ENCODE measurements around the gene PTGR1. TPM values are rescaled to one million over a fixed set of nuclear protein-coding genes. Genes with fewer than 3 reads are reported as not detected.
A peak's percentile ranks its signal among the peaks of the same experiment; 100 is the strongest.

The PTGR1 gene
- total and polyA plus RNA-seq, 2 experiments from 2014 or later = 19.1 to 24.7 TPM

DNA sequence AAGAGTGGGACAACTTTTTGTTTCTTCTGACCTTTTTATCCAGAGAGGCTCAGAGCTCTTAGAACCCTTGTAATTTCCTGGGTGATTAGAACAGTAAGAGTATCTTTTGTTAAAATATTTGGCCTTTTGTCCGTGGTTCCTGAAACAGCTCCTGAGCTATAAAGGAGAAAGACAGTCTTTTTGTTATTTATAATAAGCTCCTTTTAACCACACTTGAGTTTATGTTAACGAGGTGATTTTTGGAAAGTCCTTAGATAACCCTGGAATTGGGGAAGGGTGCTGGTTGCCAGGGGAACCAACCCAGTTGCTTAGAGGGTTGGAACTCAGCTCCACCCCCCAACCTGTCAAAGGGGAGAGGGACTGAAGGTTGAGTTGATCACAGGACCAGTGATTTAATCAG, 69.7 kb downstream of the PTGR1 start:
- peak; percentile 91 for DNase-seq (ENCODE audit: low spot score)

More for the DNA sequence above, 69.7 kb downstream of the PTGR1 start:
- Histone ChIP-seq H3K4me2 (peak overlapping the region; percentile 21), H3K36me3 (ENCODE audit: insufficient read depth) (peaks cover 33% of the 10 kb centered on the region), H3K27me3 (ENCODE audit: insufficient read depth) (no peaks in the 10 kb centered on the region), H2AFZ (no peak overlapping the region), H3K4me3 (peak overlapping the region; percentile 21; the same call in 1 of the 2 replicates), H3K79me2 (replicated peaks; ENCODE audit: insufficient read depth) (peaks cover 73% of the 10 kb centered on the region), H4K20me1 (replicated peaks; ENCODE audit: insufficient read depth) (no peaks in the 10 kb centered on the region), H3F3A (replicated peaks; ENCODE audit: low read depth) (peaks cover 27% of the 10 kb centered on the region), H3K4me1 (ENCODE audit: insufficient read depth) (peaks cover 48% of the 10 kb centered on the region), H3K27ac (ENCODE audit: low read depth) (peak overlapping the region; percentile 89), H3K9me2 (ENCODE audit: insufficient read depth) (no peaks in the 10 kb centered on the region)
- Mint-ChIP-seq H3K9me3 (peaks cover 29% of the 10 kb centered on the region), H3K36me3 (ENCODE audit: low read depth) (peaks cover 74% of the 10 kb centered on the region), H3K4me3 (peak overlapping the region; percentile 51), H3K4me1 (peaks cover 51% of the 10 kb centered on the region), H3K27me3 (ENCODE audit: insufficient read depth, low read depth, poor library complexity) (peaks cover 11% of the 10 kb centered on the region), H3K27ac (peak overlapping the region; percentile 91)
- TF ChIP-seq STAT1 (IDR thresholded peaks at IDR 0.05; ENCODE audit: unreplicated experiment) (no peak), CREB1 (CRISPR knock-in tag; IDR thresholded peaks at IDR 0.05; ENCODE audit: low read depth) (no peak), EZH2 (IDR thresholded peaks at IDR 0.05; ENCODE audit: low read depth, unreplicated experiment) (no peak), NANOG (IDR thresholded peaks at IDR 0.05; ENCODE audit: borderline replicate concordance) (peak; percentile 99), EZH2phosphoT487 (IDR thresholded peaks at IDR 0.05; ENCODE audit: unreplicated experiment) (no peak), JUNB (IDR thresholded peaks at IDR 0.05; ENCODE audit: unreplicated experiment) (no peak), POLR2AphosphoS5 (IDR thresholded peaks at IDR 0.05; ENCODE audit: low read depth) (no peak)
- TF ChIP-seq, protein P1, sequence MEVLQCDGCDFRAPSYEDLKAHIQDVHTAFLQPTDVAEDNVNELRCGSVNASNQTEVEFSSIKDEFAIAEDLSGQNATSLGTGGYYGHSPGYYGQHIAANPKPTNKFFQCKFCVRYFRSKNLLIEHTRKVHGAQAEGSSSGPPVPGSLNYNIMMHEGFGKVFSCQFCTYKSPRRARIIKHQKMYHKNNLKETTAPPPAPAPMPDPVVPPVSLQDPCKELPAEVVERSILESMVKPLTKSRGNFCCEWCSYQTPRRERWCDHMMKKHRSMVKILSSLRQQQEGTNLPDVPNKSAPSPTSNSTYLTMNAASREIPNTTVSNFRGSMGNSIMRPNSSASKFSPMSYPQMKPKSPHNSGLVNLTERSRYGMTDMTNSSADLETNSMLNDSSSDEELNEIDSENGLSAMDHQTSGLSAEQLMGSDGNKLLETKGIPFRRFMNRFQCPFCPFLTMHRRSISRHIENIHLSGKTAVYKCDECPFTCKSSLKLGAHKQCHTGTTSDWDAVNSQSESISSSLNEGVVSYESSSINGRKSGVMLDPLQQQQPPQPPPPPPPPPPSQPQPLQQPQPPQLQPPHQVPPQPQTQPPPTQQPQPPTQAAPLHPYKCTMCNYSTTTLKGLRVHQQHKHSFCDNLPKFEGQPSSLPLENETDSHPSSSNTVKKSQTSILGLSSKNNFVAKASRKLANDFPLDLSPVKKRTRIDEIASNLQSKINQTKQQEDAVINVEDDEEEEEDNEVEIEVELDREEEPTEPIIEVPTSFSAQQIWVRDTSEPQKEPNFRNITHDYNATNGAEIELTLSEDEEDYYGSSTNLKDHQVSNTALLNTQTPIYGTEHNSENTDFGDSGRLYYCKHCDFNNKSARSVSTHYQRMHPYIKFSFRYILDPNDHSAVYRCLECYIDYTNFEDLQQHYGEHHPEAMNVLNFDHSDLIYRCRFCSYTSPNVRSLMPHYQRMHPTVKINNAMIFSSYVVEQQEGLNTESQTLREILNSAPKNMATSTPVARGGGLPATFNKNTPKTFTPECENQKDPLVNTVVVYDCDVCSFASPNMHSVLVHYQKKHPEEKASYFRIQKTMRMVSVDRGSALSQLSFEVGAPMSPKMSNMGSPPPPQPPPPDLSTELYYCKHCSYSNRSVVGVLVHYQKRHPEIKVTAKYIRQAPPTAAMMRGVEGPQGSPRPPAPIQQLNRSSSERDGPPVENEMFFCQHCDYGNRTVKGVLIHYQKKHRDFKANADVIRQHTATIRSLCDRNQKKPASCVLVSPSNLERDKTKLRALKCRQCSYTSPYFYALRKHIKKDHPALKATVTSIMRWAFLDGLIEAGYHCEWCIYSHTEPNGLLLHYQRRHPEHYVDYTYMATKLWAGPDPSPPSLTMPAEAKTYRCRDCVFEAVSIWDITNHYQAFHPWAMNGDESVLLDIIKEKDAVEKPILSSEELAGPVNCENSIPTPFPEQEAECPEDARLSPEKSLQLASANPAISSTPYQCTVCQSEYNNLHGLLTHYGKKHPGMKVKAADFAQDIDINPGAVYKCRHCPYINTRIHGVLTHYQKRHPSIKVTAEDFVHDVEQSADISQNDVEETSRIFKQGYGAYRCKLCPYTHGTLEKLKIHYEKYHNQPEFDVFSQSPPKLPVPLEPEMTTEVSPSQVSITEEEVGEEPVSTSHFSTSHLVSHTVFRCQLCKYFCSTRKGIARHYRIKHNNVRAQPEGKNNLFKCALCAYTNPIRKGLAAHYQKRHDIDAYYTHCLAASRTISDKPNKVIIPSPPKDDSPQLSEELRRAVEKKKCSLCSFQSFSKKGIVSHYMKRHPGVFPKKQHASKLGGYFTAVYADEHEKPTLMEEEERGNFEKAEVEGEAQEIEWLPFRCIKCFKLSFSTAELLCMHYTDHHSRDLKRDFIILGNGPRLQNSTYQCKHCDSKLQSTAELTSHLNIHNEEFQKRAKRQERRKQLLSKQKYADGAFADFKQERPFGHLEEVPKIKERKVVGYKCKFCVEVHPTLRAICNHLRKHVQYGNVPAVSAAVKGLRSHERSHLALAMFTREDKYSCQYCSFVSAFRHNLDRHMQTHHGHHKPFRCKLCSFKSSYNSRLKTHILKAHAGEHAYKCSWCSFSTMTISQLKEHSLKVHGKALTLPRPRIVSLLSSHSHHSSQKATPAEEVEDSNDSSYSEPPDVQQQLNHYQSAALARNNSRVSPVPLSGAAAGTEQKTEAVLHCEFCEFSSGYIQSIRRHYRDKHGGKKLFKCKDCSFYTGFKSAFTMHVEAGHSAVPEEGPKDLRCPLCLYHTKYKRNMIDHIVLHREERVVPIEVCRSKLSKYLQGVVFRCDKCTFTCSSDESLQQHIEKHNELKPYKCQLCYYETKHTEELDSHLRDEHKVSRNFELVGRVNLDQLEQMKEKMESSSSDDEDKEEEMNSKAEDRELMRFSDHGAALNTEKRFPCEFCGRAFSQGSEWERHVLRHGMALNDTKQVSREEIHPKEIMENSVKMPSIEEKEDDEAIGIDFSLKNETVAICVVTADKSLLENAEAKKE (CRISPR knock-in tag; IDR thresholded peaks at IDR 0.05) = peak; percentile 79; the same call in 1 of the 2 replicates
- TF ChIP-seq, protein P2, sequence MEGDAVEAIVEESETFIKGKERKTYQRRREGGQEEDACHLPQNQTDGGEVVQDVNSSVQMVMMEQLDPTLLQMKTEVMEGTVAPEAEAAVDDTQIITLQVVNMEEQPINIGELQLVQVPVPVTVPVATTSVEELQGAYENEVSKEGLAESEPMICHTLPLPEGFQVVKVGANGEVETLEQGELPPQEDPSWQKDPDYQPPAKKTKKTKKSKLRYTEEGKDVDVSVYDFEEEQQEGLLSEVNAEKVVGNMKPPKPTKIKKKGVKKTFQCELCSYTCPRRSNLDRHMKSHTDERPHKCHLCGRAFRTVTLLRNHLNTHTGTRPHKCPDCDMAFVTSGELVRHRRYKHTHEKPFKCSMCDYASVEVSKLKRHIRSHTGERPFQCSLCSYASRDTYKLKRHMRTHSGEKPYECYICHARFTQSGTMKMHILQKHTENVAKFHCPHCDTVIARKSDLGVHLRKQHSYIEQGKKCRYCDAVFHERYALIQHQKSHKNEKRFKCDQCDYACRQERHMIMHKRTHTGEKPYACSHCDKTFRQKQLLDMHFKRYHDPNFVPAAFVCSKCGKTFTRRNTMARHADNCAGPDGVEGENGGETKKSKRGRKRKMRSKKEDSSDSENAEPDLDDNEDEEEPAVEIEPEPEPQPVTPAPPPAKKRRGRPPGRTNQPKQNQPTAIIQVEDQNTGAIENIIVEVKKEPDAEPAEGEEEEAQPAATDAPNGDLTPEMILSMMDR (conservative IDR thresholded peaks at IDR 0.05; ENCODE audit: low read depth in 2 of 2) = no peak
- TF ChIP-seq, protein P3, sequence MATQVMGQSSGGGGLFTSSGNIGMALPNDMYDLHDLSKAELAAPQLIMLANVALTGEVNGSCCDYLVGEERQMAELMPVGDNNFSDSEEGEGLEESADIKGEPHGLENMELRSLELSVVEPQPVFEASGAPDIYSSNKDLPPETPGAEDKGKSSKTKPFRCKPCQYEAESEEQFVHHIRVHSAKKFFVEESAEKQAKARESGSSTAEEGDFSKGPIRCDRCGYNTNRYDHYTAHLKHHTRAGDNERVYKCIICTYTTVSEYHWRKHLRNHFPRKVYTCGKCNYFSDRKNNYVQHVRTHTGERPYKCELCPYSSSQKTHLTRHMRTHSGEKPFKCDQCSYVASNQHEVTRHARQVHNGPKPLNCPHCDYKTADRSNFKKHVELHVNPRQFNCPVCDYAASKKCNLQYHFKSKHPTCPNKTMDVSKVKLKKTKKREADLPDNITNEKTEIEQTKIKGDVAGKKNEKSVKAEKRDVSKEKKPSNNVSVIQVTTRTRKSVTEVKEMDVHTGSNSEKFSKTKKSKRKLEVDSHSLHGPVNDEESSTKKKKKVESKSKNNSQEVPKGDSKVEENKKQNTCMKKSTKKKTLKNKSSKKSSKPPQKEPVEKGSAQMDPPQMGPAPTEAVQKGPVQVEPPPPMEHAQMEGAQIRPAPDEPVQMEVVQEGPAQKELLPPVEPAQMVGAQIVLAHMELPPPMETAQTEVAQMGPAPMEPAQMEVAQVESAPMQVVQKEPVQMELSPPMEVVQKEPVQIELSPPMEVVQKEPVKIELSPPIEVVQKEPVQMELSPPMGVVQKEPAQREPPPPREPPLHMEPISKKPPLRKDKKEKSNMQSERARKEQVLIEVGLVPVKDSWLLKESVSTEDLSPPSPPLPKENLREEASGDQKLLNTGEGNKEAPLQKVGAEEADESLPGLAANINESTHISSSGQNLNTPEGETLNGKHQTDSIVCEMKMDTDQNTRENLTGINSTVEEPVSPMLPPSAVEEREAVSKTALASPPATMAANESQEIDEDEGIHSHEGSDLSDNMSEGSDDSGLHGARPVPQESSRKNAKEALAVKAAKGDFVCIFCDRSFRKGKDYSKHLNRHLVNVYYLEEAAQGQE (IDR thresholded peaks at IDR 0.05; ENCODE audit: unreplicated experiment) = no peak
- ATAC-seq = peak; percentile 70

Measured in GM23338 (cell line).